Activated T-cell treated with anti-CD3 and anti-CD28 coated beads, Interleukin-2, amount 50 U/mL, for 72 hours (primary cell): ENCODE results near the gene FAF1. TPM values are rescaled to one million over a fixed set of nuclear protein-coding genes. Genes with fewer than 3 reads are reported as not detected.
"Not testable (repeated sequence)": the region's sequence is repeated elsewhere in the genome, so short reads cannot be mapped to it uniquely, and the experiment has no call there.

Experiments
- ATAC-seq, 2 donors: fragments of 150-1000 bp; cut with Tn5 transposase; replicated peaks in 1 of 2; 2 replicates each; pipeline ENCODE4 v1.10.0; 2021; ENCODE audit warnings: moderate library complexity in 2 of 2, mild to moderate bottlenecking in 1 of 2
- DNase-seq, 2 donors: peaks; one replicate each; pipeline ENCODE4 v3.0.0; 2021 to 2022; ENCODE audit warnings: mixed read lengths in 1 of 2
- H3K27ac Mint-ChIP-seq: one replicate; pipeline ENCODE4 v1.8.0; 2022; ENCODE audit warnings: mild to moderate bottlenecking, moderate library complexity, mixed read lengths
- H3K27me3 Mint-ChIP-seq: one replicate; pipeline ENCODE4 v1.8.0; 2022; ENCODE audit warnings: low read depth, mixed read lengths
- H3K36me3 Mint-ChIP-seq, 2 donors: one replicate each; pipeline ENCODE4 v1.8.0; 2022; ENCODE audit warnings: mixed read lengths in 2 of 2, mild to moderate bottlenecking in 1 of 2; ENCODE audit not compliant: insufficient read depth in 2 of 2
- H3K4me1 Mint-ChIP-seq: one replicate; pipeline ENCODE4 v1.8.0; 2022; ENCODE audit warnings: low read depth, mixed read lengths
- H3K4me3 Mint-ChIP-seq, 2 donors: one replicate each; pipeline ENCODE4 v1.8.0; 2022; ENCODE audit warnings: mild to moderate bottlenecking in 2 of 2, mixed read lengths in 2 of 2, moderate library complexity in 2 of 2
- H3K9me3 Mint-ChIP-seq, 2 donors: one replicate each; pipeline ENCODE4 v1.8.0; 2022; ENCODE audit warnings: mixed read lengths in 2 of 2
- total RNA-seq, 2 donors: library from RNA; stranded (reverse); gene quantifications; one replicate each; pipeline ENCODE4 v1.2.3, GENCODE V29; 2022

FAF1 gene
- total RNA-seq, 2 donors from 2014 or later, result 65.7 to 83.0 TPM

DNA sequence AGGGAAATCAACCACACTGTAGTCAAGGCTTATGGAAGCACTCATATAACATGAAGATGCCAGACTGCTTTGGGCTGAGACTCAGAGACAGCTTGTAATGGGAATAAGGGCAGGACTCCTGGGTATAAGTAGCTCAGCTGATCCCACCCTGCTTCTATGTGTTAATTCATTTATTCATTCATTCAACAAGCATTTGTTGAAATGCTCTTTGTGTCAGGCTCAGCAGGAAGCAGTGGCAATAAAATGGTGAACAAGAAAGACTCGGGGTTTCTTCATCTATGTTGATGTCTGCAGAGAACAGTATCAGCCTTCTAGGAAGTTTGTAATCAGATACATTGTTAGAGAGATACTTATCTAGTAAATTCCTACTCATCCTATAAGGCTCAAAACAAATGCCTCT, 391.3 kb downstream of the FAF1 start:
- no peak for ATAC-seq
- no peak overlapping the region for H3K27ac Mint-ChIP-seq
- H3K36me3 Mint-ChIP-seq, result peaks cover 0 to 5% of the 10 kb centered on the region in 2 donors

DNA sequence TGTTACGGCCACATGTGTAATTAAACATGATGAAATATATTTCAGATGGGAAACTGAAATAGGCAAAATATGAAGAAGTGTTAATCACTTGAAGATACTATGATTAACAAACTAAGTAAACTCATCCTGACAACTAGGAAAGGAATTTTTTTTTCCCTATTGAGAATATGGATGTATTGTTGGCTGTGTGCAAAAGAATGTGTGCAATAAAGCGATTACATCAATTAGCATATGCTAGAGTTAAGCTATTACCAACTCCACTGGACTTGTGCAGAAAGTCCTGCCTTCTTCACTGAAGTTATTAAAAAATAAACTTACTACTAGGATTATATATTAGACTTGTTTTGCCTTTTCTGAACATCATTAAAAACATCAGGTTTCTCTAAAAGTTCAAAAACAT, 393.7 kb downstream of the FAF1 start:
- Mint-ChIP-seq H3K9me3 (no peaks in the 10 kb centered on the region), H3K4me1 (no peaks in the 10 kb centered on the region), H3K27ac (no peak overlapping the region), H3K27me3 (no peaks in the 10 kb centered on the region), H3K4me3 (no peak overlapping the region), H3K36me3 (peaks cover 0 to 5% of the 10 kb centered on the region in 2 donors)
- no peak for ATAC-seq
- DNase-seq, result no peak

More for the DNA sequence above, 391.3 kb downstream of the FAF1 start:
- no peak overlapping the region for H3K4me3 Mint-ChIP-seq
- no peaks in the 10 kb centered on the region for H3K9me3 Mint-ChIP-seq
- DNase-seq, result no peak
- H3K27me3 Mint-ChIP-seq, result no peaks in the 10 kb centered on the region
- H3K4me1 Mint-ChIP-seq, result no peaks in the 10 kb centered on the region

DNA sequence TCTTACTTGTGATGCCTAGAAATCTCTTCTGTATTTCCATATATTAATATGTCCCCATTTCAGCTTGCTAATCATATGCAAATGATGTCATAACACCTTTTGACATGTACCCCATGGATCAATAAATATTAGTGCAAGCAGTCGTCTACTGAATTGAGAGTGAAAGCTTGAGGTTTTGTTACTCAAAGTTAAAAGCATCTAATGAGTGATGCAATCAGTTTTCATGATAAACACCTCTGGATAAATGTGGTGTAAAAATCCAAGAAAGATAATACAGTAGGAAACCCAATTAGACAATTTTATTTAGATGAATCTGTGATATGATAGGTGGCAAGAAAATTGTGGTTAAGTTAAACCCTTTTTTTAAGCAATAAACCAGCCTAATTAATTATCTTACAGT, 395.6 kb downstream of the FAF1 start:
- Mint-ChIP-seq H3K27ac (no peak overlapping the region), H3K4me1 (no peaks in the 10 kb centered on the region), H3K9me3 (no peaks in the 10 kb centered on the region), H3K36me3 (peaks cover 0 to 5% of the 10 kb centered on the region in 2 donors), H3K27me3 (no peaks in the 10 kb centered on the region), H3K4me3 (no peak overlapping the region)
- no peak for DNase-seq
- no peak for ATAC-seq

DNA sequence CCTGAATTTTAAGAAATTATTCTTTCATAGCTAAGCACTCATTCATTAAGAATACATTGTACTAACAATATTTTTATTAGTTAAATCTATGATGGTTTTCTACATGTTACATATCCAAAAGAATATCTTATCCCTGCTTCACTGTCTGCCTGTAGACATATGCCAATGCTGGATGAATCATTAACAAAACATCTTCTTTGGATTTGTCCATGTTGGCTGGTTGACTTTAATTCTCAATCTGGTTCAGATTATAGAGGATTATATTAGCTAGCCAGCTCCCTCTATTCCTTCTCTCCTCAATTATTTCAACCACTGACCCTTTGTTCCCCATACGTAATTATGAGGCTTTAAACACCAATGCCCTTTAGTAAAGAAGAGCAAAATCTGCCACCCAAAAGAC, 398.0 kb downstream of the FAF1 start:
- ATAC-seq, result no peak
- H3K27ac Mint-ChIP-seq, result no peak overlapping the region
- no peaks in the 10 kb centered on the region for H3K4me1 Mint-ChIP-seq
- no peak for DNase-seq
- no peaks in the 10 kb centered on the region for H3K27me3 Mint-ChIP-seq
- no peaks in the 10 kb centered on the region for H3K9me3 Mint-ChIP-seq
- H3K36me3 Mint-ChIP-seq, result peaks cover 0 to 5% of the 10 kb centered on the region in 2 donors
- no peak overlapping the region for H3K4me3 Mint-ChIP-seq

DNA sequence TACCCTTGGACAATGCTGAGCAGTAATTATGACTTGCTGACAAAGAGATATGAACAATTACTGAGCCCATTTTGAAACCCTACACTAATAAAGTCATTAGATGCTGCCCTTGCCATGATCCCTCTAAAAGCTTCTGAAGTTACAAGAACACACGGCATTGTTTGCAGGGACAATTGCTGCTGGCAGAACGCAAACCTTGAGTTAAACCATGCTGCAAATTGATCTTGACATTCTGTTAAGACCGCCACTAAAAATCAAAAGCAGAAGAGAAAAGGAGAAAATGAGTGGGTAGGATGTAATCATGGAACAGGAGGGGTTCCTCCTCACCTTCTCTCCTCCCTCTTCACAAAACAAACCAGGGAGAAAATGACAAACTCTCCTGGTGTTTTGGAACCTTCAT, 400.6 kb downstream of the FAF1 start:
- ATAC-seq (no peak), DNase-seq (no peak)
- Mint-ChIP-seq H3K27me3 (no peaks in the 10 kb centered on the region), H3K9me3 (no peaks in the 10 kb centered on the region), H3K36me3 (no peaks in the 10 kb centered on the region), H3K4me1 (no peaks in the 10 kb centered on the region), H3K27ac (no peak overlapping the region), H3K4me3 (no peak overlapping the region)

DNA sequence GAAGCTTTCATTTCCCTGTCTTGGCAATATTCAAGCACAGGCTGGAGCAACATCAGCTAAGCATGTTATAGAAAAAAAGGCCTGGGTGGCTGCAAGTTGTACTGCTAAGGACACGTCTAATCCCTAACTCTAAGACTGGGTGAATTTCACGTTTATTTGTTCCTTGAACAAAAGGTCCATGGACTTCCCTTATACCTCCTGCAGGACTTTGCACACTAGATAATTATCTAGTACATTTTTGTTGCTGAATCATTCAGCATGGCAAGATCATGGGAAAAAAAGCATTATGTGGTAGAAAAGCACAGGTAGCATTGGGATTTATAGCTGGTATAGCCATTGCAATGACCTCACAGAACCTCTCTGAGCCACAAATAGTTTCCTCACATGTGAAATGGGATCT, 406.1 kb downstream of the FAF1 start:
- H3K36me3 Mint-ChIP-seq, result no peaks in the 10 kb centered on the region
- H3K4me3 Mint-ChIP-seq, result no peak overlapping the region
- H3K4me1 Mint-ChIP-seq, result no peaks in the 10 kb centered on the region
- DNase-seq (no peak), ATAC-seq (no peak)
- H3K27me3 Mint-ChIP-seq, result no peaks in the 10 kb centered on the region
- no peak overlapping the region for H3K27ac Mint-ChIP-seq
- H3K9me3 Mint-ChIP-seq, result no peaks in the 10 kb centered on the region

DNA sequence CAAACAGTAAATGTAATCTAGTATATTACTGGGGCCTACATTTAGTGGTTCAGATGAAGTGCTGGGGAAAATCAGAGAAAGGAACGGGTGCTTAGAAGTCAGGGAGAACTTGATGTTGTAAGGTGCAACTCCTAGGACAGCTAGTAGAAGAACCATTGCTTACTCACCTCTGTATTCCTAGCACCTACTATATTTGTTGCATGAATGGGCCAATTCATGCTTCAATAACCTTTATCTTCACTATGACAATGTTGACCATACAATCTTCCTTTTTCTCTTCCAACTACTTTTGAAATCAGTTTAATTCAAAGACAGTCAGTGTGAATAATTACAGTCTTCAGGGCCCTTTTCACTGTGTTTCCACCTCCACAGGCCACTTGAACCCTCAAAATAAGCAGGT, 411.8 kb downstream of the FAF1 start:
- H3K4me3 Mint-ChIP-seq, result no peak overlapping the region
- no peaks in the 10 kb centered on the region for H3K36me3 Mint-ChIP-seq
- H3K27ac Mint-ChIP-seq, result no peak overlapping the region
- H3K9me3 Mint-ChIP-seq, result no peaks in the 10 kb centered on the region
- H3K27me3 Mint-ChIP-seq, result no peaks in the 10 kb centered on the region
- DNase-seq (no peak), ATAC-seq (no peak)
- H3K4me1 Mint-ChIP-seq, result no peaks in the 10 kb centered on the region

DNA sequence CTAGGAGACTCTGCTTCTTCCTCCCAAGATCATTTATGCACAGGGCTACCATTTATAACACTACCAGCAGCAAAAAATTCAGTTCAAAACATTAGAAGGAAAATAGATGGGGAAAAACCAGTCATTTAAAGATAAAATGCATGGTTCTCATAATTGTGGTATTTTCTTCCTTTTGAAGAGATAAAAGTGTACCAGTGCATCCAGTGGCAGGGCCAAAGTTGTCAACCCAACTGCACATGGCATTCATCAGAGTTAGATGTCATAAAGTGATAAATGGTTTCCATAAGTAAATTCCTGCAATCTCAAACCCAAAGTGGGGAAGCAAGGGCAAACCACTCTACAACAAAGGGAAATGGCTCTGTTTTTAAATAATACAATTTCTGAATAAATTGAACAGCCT, 417.7 kb downstream of the FAF1 start:
- Mint-ChIP-seq H3K9me3 (no peaks in the 10 kb centered on the region), H3K27ac (no peak overlapping the region), H3K4me3 (no peak overlapping the region), H3K36me3 (no peaks in the 10 kb centered on the region), H3K27me3 (no peaks in the 10 kb centered on the region), H3K4me1 (no peaks in the 10 kb centered on the region)
- DNase-seq (no peak), ATAC-seq (no peak)

DNA sequence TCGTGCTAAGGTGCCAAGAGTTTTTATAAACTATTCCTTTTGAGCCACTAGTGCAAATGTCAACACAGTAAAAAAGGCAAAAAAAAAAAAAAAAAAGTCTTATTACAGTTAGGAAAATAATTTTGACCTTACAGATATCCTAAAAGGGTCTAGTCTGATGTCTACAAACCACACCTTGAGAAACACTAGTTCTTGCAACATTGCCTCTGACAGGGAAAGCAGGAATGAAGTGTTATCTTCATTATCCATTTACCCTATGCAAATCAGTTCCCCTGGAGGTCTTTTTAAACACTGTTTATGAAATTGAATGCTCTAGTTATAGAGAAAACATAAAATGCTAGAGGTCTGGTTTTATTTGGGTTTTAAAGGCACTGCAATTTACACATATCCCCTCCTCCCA, 421.6 kb downstream of the FAF1 start:
- DNase-seq (no peak), ATAC-seq (no peak)
- Mint-ChIP-seq H3K4me3 (no peak overlapping the region), H3K27ac (no peak overlapping the region), H3K4me1 (no peaks in the 10 kb centered on the region), H3K36me3 (peaks cover 0 to 3% of the 10 kb centered on the region in 2 donors), H3K9me3 (no peaks in the 10 kb centered on the region), H3K27me3 (no peaks in the 10 kb centered on the region)

DNA sequence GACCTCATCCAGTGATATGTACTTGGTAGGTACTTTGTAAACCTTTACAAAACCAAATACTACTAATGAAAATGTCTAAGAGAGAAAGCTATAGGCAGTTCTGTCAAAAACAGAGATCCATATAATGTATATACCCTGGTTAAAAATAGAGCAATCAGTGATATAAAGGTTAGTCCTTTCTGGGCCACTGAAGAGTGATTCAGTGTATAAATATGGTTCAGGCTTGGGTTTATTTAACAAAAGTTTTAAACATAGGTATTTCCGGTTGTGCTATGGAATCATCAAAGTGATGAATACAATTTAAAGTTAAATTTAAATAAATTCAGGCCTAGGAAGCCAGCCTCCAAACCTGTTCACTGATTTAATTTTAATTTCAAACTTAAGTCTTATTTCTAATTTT, 428.5 kb downstream of the FAF1 start:
- ATAC-seq (no peak), DNase-seq (no peak)
- H3K27ac Mint-ChIP-seq, result no peak overlapping the region
- no peaks in the 10 kb centered on the region for H3K27me3 Mint-ChIP-seq
- H3K4me3 Mint-ChIP-seq, result no peak overlapping the region
- H3K36me3 Mint-ChIP-seq, result peaks cover 0 to 8% of the 10 kb centered on the region in 2 donors
- no peaks in the 10 kb centered on the region for H3K4me1 Mint-ChIP-seq
- no peaks in the 10 kb centered on the region for H3K9me3 Mint-ChIP-seq

DNA sequence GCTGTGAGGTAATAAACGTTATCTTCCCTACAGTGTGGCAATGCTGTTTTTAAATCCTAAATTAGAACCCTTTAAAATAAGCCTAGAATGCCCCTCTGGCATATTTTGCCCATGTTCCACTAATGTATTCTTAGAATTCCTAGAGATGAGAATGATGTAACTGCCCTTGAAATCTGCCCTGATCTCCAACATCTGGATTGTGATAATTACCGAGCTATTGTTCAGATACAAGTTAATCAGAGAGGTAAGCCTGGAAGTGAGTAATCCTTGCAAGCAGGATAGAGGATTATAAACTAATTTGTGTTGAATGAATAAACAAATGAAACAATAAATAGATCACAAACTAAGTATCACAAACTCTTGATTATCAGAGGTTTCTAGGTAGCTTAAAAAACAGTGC, 429.0 kb downstream of the FAF1 start:
- no peak for ATAC-seq
- peaks cover 0 to 8% of the 10 kb centered on the region in 2 donors for H3K36me3 Mint-ChIP-seq
- no peak overlapping the region for H3K27ac Mint-ChIP-seq
- no peak for DNase-seq
- H3K9me3 Mint-ChIP-seq, result no peaks in the 10 kb centered on the region
- no peak overlapping the region for H3K4me3 Mint-ChIP-seq
- H3K27me3 Mint-ChIP-seq, result no peaks in the 10 kb centered on the region
- H3K4me1 Mint-ChIP-seq, result no peaks in the 10 kb centered on the region

DNA sequence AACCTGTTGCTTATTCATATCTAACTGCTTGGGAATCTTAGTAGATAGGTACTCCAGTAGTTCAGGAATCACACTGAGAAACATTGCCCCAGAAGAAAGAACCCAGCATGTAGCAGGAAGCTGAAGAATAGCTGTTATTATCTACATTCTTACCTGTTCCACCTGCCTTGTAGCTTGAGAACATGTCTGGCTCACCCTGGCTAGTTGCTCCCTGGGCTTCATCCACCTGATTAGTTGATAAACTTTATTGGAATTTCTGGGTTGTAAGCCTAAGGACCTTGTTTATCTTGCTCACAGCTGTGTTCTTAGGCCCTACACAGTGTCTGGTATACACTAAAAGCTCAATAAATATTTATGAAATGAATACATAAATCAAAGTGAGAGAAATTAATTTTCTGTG, 430.6 kb downstream of the FAF1 start:
- DNase-seq, result no peak
- H3K36me3 Mint-ChIP-seq, result peaks cover 6 to 13% of the 10 kb centered on the region in 2 donors
- no peaks in the 10 kb centered on the region for H3K27me3 Mint-ChIP-seq
- H3K4me1 Mint-ChIP-seq, result no peaks in the 10 kb centered on the region
- peaks cover 0 to 5% of the 10 kb centered on the region in 2 donors for H3K9me3 Mint-ChIP-seq
- H3K4me3 Mint-ChIP-seq, result no peak overlapping the region
- H3K27ac Mint-ChIP-seq, result no peak overlapping the region
- no peak for ATAC-seq

DNA sequence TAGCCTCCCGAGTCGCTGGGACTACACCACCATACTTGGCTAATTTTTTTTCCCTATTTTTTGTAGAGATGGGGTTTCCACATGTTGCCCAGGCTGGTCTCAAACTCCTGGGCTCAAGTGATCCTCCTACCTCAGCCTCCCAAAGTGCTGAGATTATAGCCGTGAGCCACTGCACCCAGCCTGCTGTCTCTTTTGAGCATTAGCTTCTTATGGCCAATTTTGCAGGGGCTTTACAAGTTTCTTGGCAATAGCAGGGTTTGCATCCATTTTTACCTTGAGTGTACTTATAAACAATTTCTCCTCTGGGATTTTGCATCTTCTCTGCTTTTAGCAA, 432.1 kb downstream of the FAF1 start:
- DNase-seq, H3K27me3 Mint-ChIP-seq, ATAC-seq, H3K27ac Mint-ChIP-seq, H3K4me3 Mint-ChIP-seq, H3K4me1 Mint-ChIP-seq, H3K9me3 Mint-ChIP-seq: not testable (repeated sequence)
- peaks cover 10 to 17% of the 10 kb centered on the region in 2 donors for H3K36me3 Mint-ChIP-seq

DNA sequence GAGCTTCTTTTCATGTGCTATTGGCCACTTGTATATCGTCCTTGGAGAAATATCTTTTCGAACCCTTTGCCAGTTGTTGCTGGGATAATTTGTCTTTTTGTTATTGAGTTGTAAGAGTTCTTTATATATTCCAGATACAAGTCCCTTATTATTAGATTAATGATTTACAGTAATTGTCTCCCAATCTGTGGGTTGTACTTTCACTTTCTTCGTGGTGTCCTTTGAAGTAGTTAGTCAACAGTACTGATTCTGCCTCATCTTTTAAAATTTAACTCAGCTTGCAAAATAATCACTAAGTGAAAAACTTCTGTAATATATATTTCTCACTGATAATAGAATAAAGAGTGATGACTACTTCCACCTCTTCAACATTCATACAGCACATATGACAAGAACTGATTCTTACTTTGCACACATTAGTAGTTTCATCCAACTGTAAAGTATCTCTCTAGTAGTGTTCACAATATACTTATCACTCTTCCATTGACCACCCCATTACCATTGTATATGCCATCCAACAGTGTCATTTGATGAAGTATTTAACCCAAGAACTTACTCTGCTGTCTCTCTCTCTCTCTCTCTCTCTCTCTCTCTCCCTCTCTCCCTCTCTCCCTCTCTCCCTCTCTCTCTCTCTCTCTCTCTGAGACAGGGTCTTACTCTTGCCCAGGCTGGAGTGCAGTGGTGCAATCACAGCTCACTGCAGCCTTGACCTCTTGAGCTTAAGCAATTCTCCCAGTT, 432.6 kb downstream of the FAF1 start:
- H3K36me3 Mint-ChIP-seq, result peaks cover 10 to 17% of the 10 kb centered on the region in 2 donors

More for the DNA sequence above, 432.6 kb downstream of the FAF1 start:
- H3K9me3 Mint-ChIP-seq, result peaks cover 0 to 8% of the 10 kb centered on the region in 2 donors
- H3K4me3 Mint-ChIP-seq, result no peak overlapping the region
- H3K27ac Mint-ChIP-seq, result no peak overlapping the region
- no peak for ATAC-seq
- no peak for DNase-seq
- no peaks in the 10 kb centered on the region for H3K4me1 Mint-ChIP-seq
- no peaks in the 10 kb centered on the region for H3K27me3 Mint-ChIP-seq
